GM18511 (cell line): ENCODE results near the gene CAMK2B.

Experiments
- ATAC-seq: cut with Tn5 transposase; IDR thresholded peaks from one replicate; pipeline ENCODE4 v1.9.1; 2021; ENCODE audit warnings: mild to moderate bottlenecking, moderate library complexity; ENCODE audit not compliant: unreplicated experiment

CAMK2B gene

DNA sequence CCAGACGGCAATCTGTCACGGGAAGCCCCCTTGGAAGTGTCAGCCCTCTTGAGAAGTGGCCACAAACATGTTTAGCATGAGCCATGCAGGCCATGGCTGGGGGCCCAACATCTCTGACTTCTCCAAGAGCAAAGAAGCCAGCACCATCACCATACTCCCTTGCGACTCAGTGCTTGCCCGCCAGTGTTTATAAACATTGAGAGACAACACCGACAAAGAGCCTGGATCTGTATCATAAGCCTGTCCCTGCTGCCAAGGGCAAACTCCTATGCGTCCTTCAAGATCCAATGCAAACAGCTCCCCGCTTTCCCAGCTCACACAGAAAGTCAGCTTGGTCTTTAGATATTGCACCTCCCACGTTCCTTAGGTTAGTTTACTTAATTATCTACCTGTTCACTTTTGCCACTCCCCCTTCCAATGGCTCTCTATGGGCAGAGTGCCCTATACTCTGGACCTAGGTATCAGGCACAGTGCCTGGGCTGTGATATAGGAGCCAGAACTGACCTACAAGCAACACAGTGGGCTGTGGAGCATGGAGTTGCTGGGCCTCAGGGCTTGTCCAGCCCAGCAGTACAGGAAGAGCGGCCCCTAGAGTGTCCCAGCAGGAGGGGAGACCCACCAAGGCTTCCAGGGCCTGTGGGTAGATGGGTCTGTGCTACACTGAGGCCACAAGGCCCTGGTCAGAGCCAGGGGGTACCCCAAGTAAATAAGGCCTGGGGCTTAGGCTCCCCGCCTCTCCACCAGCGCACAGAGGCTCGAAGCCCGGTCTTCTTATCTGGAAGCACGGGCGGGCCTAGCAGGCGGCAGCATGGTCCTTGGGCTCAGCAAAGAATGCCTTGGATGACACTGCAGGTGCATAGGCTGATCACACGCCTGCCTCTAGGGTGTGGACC is 37.7 kb downstream of the CAMK2B start:
- ATAC-seq = no peak

DNA sequence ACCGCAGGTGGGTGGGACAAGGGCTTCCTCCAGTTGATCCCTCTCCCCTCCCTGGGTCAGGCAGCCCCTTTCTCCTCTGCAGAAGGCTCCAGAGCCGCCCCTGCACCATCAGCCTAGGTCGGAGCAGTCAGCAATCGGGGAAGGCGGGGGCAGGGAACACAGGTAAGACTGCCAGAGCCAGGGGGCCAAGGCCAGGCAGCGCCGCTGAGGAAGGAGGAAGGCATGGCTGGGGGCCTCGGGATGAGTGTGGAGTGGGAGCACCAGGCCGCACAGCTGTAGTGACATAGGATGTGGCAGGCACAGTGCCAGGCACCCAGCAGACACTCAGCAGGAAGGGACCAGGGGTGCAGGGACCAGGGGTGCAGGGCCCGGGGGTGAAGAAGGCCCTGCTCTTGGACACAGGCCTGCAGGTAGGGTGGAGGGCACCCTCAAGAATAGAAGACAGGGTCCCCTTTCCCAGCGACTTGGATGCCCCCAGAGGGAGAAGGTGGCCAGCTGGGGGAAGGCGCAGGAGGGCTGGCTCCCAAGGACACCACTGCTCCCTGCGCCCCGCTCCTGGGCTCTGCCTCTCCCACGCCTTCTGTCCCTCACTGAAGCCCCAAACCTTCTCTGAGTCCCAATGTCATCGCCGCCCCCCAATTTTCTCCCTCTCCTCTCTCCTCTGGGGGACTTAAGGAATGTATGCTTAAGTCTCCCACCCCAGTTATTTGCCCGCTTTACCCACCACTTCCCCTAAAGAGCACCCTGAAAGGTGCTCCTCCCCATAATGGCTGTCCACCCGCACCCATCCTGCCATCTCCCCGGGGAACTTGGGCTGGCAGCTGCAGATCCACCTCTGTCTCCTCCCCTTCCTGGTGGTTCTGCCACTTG is 38.5 kb downstream of the CAMK2B start:
- no peak for ATAC-seq

- no peak for ATAC-seq
These were observed 39.2 kb downstream of the CAMK2B start for GRCh38 chr7:44286182-44286617.

DNA sequence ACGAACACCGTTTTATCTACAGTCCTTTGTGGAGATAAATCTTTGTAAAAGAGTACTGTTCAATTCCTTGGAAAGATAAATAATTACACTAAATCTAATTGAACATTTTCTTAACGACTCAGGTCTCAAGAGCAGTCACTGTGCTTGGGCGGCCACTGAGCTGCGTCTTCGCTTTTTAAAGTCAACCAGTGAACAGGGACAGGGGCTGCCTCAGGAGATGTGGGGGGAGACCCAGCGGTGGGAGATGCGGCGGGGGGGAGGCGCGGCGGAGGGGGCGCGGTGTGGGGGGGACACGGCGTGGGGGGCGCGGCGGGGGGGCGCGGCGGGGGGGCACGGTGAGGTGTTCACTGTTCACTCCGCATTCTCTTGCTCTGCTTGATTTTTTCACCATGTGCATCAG is 39.8 kb downstream of the CAMK2B start:
- no peak for ATAC-seq

DNA sequence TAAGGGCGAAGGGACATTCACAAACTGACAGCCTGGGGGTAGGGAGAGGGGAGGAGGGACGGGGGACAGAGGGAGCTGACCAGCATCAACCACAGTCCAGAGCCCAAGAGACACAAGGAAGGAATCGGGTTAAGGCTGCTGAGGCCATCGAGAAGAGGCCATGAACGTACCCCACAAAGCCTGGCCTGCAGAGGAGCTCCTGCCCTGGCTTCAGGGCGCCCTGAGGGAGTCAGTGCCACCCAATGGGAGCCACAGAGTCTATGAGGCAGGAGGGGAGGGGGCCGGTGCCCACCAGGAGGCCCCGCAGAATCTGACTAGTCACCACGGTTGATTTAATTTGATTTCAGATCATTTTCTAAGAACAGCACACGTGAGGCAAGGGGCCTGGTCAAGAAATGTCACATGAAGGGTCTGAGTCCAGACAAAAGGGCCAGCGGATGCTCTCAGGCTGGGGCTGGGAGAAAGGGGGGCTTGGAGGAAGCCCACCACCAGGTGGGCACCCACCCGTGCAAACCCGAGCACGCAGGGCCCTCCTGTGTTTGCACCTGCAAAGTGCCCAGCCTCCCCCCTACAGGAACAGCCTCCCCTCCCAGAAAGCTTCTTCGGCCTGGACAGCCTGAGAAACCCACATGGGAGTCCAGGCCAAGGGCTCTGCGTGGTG is 40.4 kb downstream of the CAMK2B start:
- ATAC-seq = no peak

DNA sequence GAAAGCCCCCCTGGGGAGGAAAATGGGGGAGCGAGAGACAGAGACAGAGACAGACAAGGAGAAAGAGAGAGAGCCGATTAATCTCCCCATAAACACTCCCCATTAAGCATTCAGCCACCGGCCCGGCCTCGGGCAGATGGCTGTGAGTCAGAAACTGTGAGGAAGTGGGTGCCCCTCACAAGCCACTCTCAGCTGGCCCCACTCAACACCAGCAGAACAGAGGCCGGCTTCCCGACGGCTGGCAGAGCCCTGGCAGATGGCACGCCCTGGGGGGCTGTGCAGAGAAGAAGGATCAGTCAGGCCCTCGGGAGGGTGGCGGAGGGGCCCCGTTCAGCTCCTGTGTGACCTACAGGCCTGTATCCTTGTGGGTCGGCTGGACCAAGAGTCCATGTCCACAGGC is 41.2 kb downstream of the CAMK2B start:
- no peak for ATAC-seq

GRCh38 chr7:44283381-44284211 is 41.8 kb downstream of the CAMK2B start:
- ATAC-seq = no peak

DNA sequence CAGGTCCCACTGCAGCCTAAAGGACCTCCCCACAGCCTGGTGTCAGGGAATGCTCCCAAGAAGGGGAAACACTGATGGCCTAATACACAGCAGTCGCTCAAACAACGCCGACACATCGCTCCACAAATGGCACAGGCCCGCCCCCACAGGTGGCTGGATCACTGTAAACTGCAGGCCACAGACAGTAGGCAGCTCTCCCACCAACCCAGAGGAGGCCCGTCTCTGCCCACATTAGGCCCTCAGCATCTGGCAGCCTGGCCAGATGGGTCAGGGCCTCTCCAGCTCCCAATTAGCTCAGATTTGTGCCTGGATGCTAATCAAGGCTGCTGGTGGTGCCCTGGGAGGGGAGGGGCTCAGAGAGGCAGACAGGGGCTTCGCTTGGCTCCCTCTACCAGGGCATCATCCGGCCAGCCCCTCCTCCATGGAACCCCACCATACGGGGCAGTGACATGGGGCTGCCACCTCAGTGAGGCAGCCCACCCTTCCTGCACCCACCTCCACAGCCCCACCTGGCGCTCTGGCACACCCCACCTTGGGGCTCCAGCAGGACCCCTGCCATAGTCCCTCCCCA is 42.7 kb downstream of the CAMK2B start:
- no peak for ATAC-seq

DNA sequence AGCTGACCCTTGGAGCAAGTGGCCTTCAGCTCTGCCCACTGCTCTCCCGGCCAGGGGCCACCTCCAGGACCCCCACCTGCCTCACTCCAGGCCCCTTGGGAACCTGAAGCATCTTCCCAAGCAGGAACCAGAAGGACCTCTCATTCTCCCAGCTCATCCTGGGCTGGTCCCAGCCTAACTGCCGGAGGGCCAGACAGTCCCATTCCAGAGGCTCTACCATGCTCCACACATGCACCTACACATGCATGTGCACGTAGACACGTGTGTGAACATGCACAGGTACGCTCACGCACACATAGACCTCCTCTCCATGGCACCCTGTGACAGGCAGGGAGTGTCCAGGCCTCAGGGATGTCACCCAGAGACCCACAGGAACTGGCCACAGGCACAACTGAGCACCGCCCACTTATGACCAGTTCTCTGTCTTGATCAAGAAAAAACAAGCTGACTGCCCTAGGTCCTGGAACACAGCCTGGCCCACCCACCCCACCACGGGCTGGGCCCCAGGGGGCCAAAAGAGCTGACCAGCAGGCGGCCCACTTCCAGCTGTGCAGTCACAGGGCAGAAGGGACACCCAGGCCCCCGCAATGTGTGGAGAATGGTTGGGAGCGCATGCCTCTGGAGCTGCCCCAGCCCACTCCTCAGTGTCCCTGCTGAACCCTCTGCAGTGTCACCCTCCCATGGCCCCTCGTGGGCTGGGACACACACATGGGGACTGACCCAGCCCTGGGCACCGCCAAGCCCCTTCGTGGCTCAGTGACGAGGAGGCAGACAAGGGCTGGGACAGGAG is 43.4 kb downstream of the CAMK2B start:
- ATAC-seq = no peak

DNA sequence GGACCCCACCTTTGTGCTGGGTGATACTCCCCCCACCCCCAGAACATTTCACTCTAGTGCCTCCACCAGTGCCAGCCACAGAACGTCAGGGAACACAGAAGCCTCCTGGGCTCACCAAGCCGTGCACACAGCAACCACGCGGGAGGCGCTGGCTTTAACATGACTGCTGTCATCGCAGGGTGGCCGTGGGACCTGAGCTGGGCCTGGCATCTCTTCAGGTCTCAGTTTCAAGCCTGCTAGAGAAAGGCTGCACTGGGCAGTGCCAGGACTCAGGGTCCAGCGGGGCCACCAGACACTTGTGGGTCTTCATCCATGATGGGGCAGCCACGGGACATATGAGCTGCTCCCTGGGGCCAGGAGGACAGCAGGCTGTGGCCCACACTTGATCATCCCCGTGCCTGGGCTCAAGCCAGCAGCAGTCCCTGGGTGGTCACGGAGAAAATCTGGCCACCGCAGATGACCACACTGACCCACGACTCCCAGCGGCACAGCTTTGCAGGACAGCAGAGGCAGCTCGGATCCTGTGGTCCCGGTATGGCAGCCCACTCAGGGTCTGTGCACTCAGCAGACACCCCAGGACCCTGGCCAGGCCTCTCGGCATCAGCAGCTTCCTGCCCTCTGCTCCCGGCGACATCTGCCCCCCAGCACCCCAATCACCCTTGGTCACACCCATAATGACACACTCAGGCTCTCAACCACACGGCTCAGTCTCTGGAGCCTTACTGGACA is 44.2 kb downstream of the CAMK2B start:
- no peak for ATAC-seq

DNA sequence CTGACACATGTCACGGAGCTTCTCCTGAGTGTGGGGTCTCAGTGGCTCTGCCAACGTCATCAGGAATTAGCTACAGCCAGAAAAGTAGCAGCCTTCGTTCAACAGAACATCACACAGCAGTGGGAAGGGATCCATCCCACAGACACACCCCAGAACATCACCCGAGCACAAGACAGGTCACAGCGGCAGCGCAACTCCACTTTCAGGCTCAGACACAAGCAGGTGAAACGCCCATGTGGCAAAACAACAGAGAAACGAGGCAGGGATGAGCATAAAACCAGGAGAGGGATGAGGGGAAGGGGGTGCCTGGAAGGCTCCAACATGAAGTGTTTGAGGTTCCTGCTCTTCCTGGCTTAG is 44.8 kb downstream of the CAMK2B start:
- ATAC-seq = no peak

- ATAC-seq = no peak
These were observed 45.5 kb downstream of the CAMK2B start for GRCh38 chr7:44279731-44280505.

- ATAC-seq = no peak
These were observed 46.1 kb downstream of the CAMK2B start for GRCh38 chr7:44279286-44279685.

- ATAC-seq = no peak
These were observed 46.8 kb downstream of the CAMK2B start for GRCh38 chr7:44278451-44279161.

DNA sequence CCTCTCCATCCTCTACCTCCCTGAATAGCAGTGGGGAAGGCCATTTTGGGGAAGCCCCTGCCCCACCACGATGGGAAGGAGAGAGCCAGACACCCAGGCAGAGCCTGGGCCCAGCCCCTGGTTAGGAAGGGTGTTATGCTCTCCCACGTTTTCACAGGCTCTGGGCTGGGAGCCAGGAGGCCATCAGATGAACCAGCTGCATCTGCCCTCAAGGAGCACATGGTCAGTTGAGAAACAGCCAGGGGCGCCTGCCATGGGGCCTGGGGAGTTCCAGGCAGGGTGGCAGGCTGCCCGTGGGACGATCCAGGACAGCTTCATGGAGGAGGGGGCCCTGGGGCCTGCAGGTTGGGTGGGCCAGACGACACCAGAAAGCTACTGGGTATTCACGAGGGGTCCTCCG is 47.5 kb downstream of the CAMK2B start:
- ATAC-seq = no peak

DNA sequence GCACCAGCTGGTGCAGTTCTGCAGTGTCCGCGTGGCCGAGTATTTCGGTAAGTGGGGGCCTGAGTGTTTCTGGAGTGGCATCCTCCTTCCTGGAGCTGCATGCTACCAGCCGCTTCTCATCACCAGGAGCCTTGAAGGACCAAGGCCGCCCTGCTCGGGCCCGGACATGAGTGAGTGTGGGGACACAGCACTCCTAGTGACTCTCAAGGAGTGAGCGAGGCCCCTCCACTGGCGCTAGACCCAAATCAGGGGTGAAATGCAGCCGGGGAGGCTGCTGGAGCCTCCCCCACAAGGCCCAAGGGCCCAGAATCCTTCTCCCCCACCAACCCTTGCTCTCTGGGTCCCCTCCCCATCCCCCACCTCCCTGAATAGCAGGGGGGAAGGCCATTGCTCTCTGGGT is 48.0 kb downstream of the CAMK2B start:
- no peak for ATAC-seq

DNA sequence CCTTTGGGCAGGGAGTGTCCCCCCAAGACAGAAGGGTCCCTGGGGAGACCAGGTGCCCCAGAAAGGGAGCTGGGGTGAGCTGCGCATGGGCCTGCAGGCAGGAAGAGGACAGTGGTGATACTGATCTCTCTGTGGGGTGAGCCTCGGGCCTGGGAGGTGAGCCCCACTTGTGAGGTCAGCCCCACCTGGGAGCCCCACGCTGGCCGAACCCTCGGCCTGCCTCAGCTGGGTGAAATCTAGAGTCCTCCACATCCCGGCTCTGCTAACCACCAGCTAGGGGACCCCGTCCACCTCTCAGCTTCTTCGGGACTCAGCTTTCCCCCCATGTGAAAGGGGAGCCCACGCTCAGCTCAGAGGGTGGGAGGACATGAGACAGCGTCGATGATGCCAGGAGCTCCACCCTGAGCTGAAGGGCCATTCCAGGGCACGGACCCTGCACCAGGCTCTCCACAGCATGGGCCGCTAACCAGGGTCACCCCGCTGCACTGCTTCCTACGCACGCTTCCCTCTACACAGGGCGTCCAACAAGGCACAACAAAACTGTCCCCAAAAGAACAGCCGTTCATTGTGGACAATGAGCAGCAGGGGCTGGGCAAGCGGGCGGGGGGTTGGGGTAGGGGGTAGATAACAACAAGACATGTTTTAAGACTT is 48.7 kb downstream of the CAMK2B start:
- ATAC-seq = no peak
